Progenitor cell of endocrine pancreas (in vitro differentiated cells): ENCODE measurements around the gene TPSG1. TPM values are rescaled to one million over a fixed set of nuclear protein-coding genes. Genes with fewer than 3 reads are reported as not detected.
"Not testable (repeated sequence)": the region's sequence is repeated elsewhere in the genome, so short reads cannot be mapped to it uniquely, and the experiment has no call there.

ENCODE experiments used
- DNase-seq: peaks from one replicate; pipeline ENCODE4 v3.0.0; 2021; ENCODE audit warnings: low spot score; ENCODE audit not compliant: unreplicated experiment
- H3K27ac Mint-ChIP-seq: 2 replicates; pipeline ENCODE4 v1.8.0; 2021; ENCODE audit warnings: mild to moderate bottlenecking, moderate library complexity, mixed read lengths
- H3K27me3 Mint-ChIP-seq: 2 replicates; pipeline ENCODE4 v1.8.0; 2021; ENCODE audit warnings: mixed read lengths
- H3K36me3 Mint-ChIP-seq: 2 replicates; pipeline ENCODE4 v1.8.0; 2022; ENCODE audit warnings: mixed read lengths; ENCODE audit not compliant: insufficient read depth
- H3K4me1 Mint-ChIP-seq: 2 replicates; pipeline ENCODE4 v1.8.0; 2021; ENCODE audit warnings: low read depth, mixed read lengths
- H3K4me3 Mint-ChIP-seq: 2 replicates; pipeline ENCODE4 v1.8.0; 2021; ENCODE audit warnings: low read depth, mild to moderate bottlenecking, moderate library complexity, mixed read lengths
- H3K9me3 Mint-ChIP-seq: 2 replicates; pipeline ENCODE4 v1.8.0; 2021; ENCODE audit warnings: low read depth, mixed read lengths
- CTCF ChIP-seq: fragments of 200-600 bp; sonication (generic); IDR thresholded peaks from one replicate; pipeline ENCODE4 v1.5.0; 2021; ENCODE audit warnings: antibody characterized with exemption, mild to moderate bottlenecking; ENCODE audit not compliant: unreplicated experiment
- total RNA-seq: library from RNA; stranded (reverse); gene quantifications from 2 replicates; pipeline ENCODE4 v1.2.1, GENCODE V29; 2021

The TPSG1 gene
- total RNA-seq, 1 donor from 2014 or later, result not detected

- no peak overlapping the region for H3K27ac Mint-ChIP-seq
- no peak overlapping the region for H3K4me3 Mint-ChIP-seq
- DNase-seq, result no peak
- no peak for TF ChIP-seq CTCF
- H3K36me3 Mint-ChIP-seq, result no peaks in the 10 kb centered on the region
- H3K4me1 Mint-ChIP-seq, result peaks cover 1% of the 10 kb centered on the region
- H3K9me3 Mint-ChIP-seq, result no peaks in the 10 kb centered on the region
- no peaks in the 10 kb centered on the region for H3K27me3 Mint-ChIP-seq
Measured at GRCh38 chr16:1193143-1193824, 31.8 kb downstream of the TPSG1 start.

- H3K27ac Mint-ChIP-seq, result no peak overlapping the region
- no peak for DNase-seq
- H3K4me3 Mint-ChIP-seq, result no peak overlapping the region
- H3K36me3 Mint-ChIP-seq, result no peaks in the 10 kb centered on the region
- no peaks in the 10 kb centered on the region for H3K9me3 Mint-ChIP-seq
- no peak for TF ChIP-seq CTCF
- H3K27me3 Mint-ChIP-seq, result no peaks in the 10 kb centered on the region
- H3K4me1 Mint-ChIP-seq, result peaks cover 1% of the 10 kb centered on the region
Measured at GRCh38 chr16:1192384-1193073, 32.5 kb downstream of the TPSG1 start.

- H3K27ac Mint-ChIP-seq, DNase-seq, H3K4me1 Mint-ChIP-seq, H3K36me3 Mint-ChIP-seq, H3K27me3 Mint-ChIP-seq, H3K4me3 Mint-ChIP-seq, H3K9me3 Mint-ChIP-seq: not testable (repeated sequence)
Measured at GRCh38 chr16:1190789-1191188, 34.3 kb downstream of the TPSG1 start.

- peaks cover 3% of the 10 kb centered on the region for H3K36me3 Mint-ChIP-seq
- TF ChIP-seq CTCF, result no peak
- DNase-seq, result no peak
- H3K9me3 Mint-ChIP-seq, result no peaks in the 10 kb centered on the region
- H3K27ac Mint-ChIP-seq, result no peak overlapping the region
- no peaks in the 10 kb centered on the region for H3K27me3 Mint-ChIP-seq
- H3K4me1 Mint-ChIP-seq, result no peaks in the 10 kb centered on the region
- H3K4me3 Mint-ChIP-seq, result no peak overlapping the region
Measured at GRCh38 chr16:1189455-1189854, 35.6 kb downstream of the TPSG1 start.

- no peak for TF ChIP-seq CTCF
- DNase-seq, result peak; percentile 72
- H3K27me3 Mint-ChIP-seq, result no peaks in the 10 kb centered on the region
- no peaks in the 10 kb centered on the region for H3K9me3 Mint-ChIP-seq
- H3K4me1 Mint-ChIP-seq, result no peaks in the 10 kb centered on the region
- no peak overlapping the region for H3K27ac Mint-ChIP-seq
- no peak overlapping the region for H3K4me3 Mint-ChIP-seq
- H3K36me3 Mint-ChIP-seq, result peaks cover 3% of the 10 kb centered on the region
Measured at GRCh38 chr16:1188432-1189189, 36.5 kb downstream of the TPSG1 start.

- H3K27me3 Mint-ChIP-seq, H3K9me3 Mint-ChIP-seq, H3K27ac Mint-ChIP-seq, H3K4me1 Mint-ChIP-seq, H3K4me3 Mint-ChIP-seq, DNase-seq, H3K36me3 Mint-ChIP-seq: not testable (repeated sequence)
Measured at GRCh38 chr16:1185460-1186207, 39.4 kb downstream of the TPSG1 start.
